Inflammatory macrophage treated with lipopolysaccharide for 4 hours (primary cell): ENCODE results near the gene FIBCD1.

Experiments used
- DNase-seq: peaks from one replicate; pipeline ENCODE4 v3.0.0-alpha.2; 2020

Gene FIBCD1

GRCh38 chr9:130934702-130935647 is 4.1 kb downstream of the FIBCD1 start:
- DNase-seq: no peak

GRCh38 chr9:130934246-130934645 is 4.8 kb downstream of the FIBCD1 start:
- DNase-seq: no peak

- DNase-seq: no peak
Measured at GRCh38 chr9:130933114-130934046, 5.7 kb downstream of the FIBCD1 start.

- DNase-seq: no peak
Measured at GRCh38 chr9:130932255-130933079, 6.6 kb downstream of the FIBCD1 start.

GRCh38 chr9:130931508-130932254 is 7.4 kb downstream of the FIBCD1 start:
- DNase-seq: no peak

- DNase-seq: no peak
Measured at GRCh38 chr9:130930804-130931349, 8.2 kb downstream of the FIBCD1 start.

GRCh38 chr9:130930132-130930803 is 8.8 kb downstream of the FIBCD1 start:
- no peak for DNase-seq

- no peak for DNase-seq
Measured at GRCh38 chr9:130929571-130930038, 9.4 kb downstream of the FIBCD1 start.

- no peak for DNase-seq
Measured at GRCh38 chr9:130927995-130928900, 10.8 kb downstream of the FIBCD1 start.

GRCh38 chr9:130927338-130927737 is 11.7 kb downstream of the FIBCD1 start:
- DNase-seq: no peak

- no peak for DNase-seq
Measured at GRCh38 chr9:130925050-130925678, 13.9 kb downstream of the FIBCD1 start.

GRCh38 chr9:130924448-130924788 is 14.6 kb downstream of the FIBCD1 start:
- DNase-seq: no peak

- DNase-seq: no peak
Measured at GRCh38 chr9:130923611-130924447, 15.2 kb downstream of the FIBCD1 start.

- DNase-seq: no peak
Measured at GRCh38 chr9:130922893-130923610, 16.0 kb downstream of the FIBCD1 start.

GRCh38 chr9:130921989-130922892 is 16.8 kb downstream of the FIBCD1 start:
- no peak for DNase-seq

- no peak for DNase-seq
Measured at GRCh38 chr9:130921300-130921988, 17.6 kb downstream of the FIBCD1 start.
